Left kidney (tissue), 2 donors: ENCODE results near the gene TSPAN19. TPM values are rescaled to one million over a fixed set of nuclear protein-coding genes. Genes with fewer than 3 reads are reported as not detected.

Experiments used
- DNase-seq: peaks from one replicate; pipeline ENCODE4 v3.0.0-alpha.2; 2013
- polyA plus RNA-seq: library from polyadenylated mRNA; unstranded; fragments of 120-200 nt; gene quantifications from one replicate; pipeline ENCODE4 v1.2.1, GENCODE V29; 2013; ENCODE audit not compliant: insufficient read length

Gene TSPAN19
- polyA plus RNA-seq, 1 donor, result 0.88 TPM

GRCh38 chr12:85002778-85003296, 33.2 kb downstream of the TSPAN19 start:
- no peak for DNase-seq

DNA sequence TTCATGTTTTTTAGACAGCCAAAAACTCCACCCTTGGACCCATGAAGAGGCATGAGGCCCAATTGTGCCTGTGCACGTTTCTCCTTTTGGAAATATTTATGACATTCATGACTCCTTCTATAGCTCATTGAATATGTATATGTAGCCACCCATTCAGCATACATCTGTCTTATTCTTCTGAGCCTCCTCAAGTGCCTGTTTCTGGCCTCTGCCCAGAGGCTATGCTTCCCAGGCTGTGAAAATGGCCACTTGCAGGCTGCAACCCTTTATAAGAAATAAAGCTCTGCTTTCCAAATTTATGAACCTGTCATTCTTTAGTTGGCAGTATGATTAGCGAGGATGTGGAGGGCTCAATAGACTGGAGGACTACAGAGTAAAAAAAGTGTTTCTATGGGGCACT, 35.3 kb downstream of the TSPAN19 start:
- no peak for DNase-seq

GRCh38 chr12:84998341-84998740, 37.7 kb downstream of the TSPAN19 start:
- no peak for DNase-seq

- DNase-seq, result no peak
Observed at GRCh38 chr12:84996759-84997158, 39.3 kb downstream of the TSPAN19 start.

DNA sequence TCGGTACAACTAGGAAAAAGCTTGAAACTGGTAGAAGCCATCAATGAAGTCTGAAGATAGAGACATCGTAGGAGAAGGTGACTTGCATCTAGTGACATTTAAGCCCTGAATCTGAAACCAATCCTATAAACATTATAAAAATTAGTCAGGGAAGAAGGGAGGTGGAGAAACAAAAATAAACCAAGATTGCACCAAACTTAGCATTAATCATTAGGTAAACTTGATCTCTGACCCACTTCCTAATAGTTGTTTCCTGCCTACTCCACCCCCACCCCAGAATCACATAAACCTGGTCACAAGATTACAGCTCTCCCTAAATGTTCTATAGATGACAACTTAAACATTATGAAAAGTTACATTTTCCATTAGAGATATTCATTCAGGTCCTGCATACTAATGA, 40.4 kb downstream of the TSPAN19 start:
- no peak for DNase-seq

DNA sequence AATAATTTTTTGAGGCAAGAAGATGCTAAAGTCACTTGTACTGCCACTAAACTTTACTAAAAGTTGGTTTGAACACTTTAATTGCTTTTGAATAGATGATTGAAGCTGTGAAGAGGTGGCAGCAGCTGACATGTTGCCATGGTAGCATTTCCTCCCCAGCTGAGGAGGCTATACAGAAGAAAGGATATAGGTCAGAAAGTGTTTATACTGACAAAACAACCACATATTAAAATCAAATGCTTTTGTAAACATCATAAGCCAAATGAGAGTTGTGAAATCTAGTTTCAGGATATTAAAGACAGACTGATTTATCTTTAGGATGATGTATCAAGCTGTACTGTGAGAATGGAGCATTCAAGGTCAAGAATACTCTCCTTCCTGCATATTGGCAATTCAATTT, 41.7 kb downstream of the TSPAN19 start:
- no peak for DNase-seq

GRCh38 chr12:84986586-84986985, 49.5 kb downstream of the TSPAN19 start:
- DNase-seq, result peak; percentile 2

- no peak for DNase-seq
Observed at GRCh38 chr12:84986117-84986516, 50.0 kb downstream of the TSPAN19 start.

DNA sequence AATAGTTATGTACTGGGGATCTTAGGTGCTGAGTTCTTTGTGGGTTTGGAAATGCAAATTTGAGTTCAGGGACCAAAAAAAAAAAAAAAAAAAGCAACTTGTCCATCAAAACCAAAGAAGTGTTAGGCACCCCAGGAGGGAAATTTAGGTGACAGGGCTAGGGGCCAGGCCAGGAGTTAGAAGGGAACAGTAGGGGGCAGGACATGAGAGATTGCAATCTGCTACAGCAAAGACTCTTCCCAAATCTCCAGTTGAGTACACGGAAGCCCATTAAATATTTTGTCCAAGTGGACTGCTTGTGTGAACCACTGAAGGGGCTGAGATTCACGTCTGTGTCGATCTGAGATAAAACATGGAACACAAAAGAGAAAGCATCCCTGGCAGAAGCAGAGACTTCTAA, 52.8 kb downstream of the TSPAN19 start:
- DNase-seq, result no peak

- no peak for DNase-seq
Observed at GRCh38 chr12:84982888-84983287, 53.2 kb downstream of the TSPAN19 start.

DNA sequence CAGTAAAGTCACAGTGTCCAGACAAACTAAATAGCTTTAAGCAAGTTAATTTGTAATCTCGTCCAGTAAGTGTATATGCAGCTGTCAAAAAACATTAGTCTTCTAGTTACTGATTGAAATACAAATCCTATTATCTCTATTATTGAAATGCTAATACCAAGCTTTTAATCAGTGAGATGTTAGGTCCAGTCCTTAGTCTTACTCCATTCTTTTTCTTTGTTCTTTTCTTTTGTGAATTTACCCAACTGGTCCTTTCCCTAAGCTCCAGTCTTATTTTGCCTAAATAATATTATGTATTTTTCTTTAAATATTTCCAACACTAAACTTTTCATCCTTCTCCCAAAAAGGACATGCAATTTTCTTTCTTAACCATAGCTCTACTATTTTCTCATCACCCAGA, 57.2 kb downstream of the TSPAN19 start:
- DNase-seq, result no peak

- no peak for DNase-seq
Observed at GRCh38 chr12:84976133-84976532, 59.9 kb downstream of the TSPAN19 start.

- DNase-seq, result no peak
Observed at GRCh38 chr12:84974155-84974815, 61.8 kb downstream of the TSPAN19 start.

GRCh38 chr12:84973026-84973425, 63.1 kb downstream of the TSPAN19 start:
- DNase-seq, result no peak

DNA sequence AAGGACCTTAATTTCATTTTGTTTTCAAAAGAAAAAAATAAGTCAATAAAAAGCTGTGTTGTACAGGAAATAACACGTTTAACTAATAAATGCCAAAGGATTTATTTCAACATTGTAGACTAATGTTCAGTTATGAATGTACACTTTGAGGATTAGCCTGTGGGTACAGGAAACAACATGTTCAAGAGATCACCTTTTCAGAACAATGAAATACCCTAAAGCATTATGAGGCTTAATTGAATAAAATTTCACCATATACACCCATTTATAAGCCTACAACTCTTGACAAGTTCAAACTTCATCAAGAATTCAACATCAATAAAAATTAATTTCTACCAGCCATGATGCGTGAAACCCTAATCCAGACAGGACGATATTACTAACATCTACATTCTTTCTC, 66.9 kb downstream of the TSPAN19 start:
- no peak for DNase-seq

Other genes starting within 250 kb of the TSPAN19 start
- gene SLC6A15, start 123.5 kb downstream of the TSPAN19 start, polyA plus RNA-seq, result 1.1 TPM
- 37.4 TPM for gene LRRIQ1, start 74 bp upstream of the TSPAN19 start, polyA plus RNA-seq
- 26.5 TPM for gene ALX1, start 243.9 kb upstream of the TSPAN19 start, polyA plus RNA-seq